Right lobe of liver (tissue), 4 donors: ENCODE results near the gene BASP1.

Experiments used
- POLR2A ChIP-seq: fragments of 450-650 bp; IDR thresholded peaks from one replicate; pipeline ENCODE4 v1.6.1; 2017; ENCODE audit warnings: antibody characterized with exemption, mild to moderate bottlenecking
- TF ChIP-seq, protein P1 (sequence below), 4 donors: fragments of 200-600 bp in 3 of 4; fragments of 450-650 bp in 1 of 4; IDR thresholded peaks; one replicate each; pipeline versions ENCODE4 v1.5.1 to v1.8.0; 2016 to 2022; ENCODE audit warnings: antibody characterized with exemption in 4 of 4, mild to moderate bottlenecking in 2 of 4
- donor health status: DM: no; HTN: no; CAD: no.
- donor health status: DM: no; HTN: no; CAD: no.
- donor health status: DM: no; HTN: yes; CAD: no.

DNA sequence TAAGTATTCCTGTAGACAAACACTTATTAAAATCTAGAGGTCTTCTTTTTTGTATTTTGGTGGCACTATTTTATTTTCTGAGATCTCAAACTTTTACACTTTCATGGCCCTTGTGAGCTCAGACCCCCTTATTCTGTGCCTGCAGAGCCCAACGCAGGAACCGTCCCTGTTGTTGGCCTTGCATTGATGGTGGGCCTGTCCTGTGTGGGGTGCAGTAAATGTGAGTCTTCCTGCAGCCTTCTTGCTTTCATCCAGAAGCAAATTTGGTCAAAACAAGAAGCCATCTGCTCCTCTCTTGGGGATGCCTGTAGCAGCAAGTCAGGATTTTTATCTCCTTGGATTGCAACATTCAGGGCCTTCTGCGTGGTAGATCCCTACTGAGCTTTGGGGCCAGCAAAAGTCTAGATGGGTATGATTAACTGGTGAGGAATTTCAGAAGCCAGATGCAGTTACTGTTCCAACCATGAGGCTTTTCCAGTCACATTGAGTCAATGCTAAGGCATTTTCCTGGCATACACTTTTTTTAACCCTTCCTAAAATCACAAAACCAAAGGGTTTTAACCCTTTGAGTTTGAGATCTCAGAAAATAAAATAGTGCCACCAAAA is 31.7 kb downstream of the BASP1 start:
- TF ChIP-seq, protein P1, sequence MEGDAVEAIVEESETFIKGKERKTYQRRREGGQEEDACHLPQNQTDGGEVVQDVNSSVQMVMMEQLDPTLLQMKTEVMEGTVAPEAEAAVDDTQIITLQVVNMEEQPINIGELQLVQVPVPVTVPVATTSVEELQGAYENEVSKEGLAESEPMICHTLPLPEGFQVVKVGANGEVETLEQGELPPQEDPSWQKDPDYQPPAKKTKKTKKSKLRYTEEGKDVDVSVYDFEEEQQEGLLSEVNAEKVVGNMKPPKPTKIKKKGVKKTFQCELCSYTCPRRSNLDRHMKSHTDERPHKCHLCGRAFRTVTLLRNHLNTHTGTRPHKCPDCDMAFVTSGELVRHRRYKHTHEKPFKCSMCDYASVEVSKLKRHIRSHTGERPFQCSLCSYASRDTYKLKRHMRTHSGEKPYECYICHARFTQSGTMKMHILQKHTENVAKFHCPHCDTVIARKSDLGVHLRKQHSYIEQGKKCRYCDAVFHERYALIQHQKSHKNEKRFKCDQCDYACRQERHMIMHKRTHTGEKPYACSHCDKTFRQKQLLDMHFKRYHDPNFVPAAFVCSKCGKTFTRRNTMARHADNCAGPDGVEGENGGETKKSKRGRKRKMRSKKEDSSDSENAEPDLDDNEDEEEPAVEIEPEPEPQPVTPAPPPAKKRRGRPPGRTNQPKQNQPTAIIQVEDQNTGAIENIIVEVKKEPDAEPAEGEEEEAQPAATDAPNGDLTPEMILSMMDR (IDR thresholded peaks at IDR 0.05) = no peak
- TF ChIP-seq POLR2A = no peak
